ENCODE results near the gene FCGR2B. TPM values are rescaled to one million over a fixed set of nuclear protein-coding genes. Genes with fewer than 3 reads are reported as not detected.
A peak's percentile ranks its signal among the peaks of the same experiment; 100 is the strongest.

FCGR2B gene
- total and polyA plus RNA-seq, 2 of the 13 experiments (the other 11 are each of a cell fraction or from before 2014, with no cell fraction given), result not detected

DNA sequence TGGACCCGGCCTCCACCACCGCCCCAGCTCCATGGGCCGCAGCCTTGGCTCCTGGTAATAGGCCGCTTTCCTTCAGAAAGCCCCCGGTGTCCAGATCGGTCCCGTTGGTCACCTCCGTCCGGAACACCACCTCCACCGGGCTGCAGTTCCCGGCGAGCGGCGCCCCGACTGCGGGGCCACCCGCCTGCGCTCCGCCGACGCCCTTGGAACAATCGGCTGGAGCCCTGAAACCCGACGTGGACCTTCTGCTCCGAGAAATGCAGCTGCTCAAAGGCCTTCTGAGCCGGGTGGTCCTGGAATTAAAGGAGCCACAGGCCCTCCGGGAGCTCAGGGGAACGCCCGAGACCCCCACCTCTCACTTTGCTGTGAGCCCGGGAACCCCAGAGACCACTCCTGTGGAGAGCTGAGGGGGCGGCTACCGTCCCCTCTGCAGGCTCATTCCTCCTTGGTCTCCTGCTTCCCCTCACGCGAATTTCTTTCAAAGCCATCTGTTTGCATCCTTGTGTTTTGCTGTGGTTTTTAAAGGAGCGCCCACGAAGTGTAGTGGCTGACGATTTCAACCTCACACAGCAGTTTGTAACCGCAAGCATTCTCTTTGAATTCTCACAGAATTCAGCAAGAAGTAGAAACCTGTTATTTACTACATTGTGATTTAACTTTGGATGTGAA is 64.4 kb downstream of the FCGR2B start:
- H3K4me2 ChIP-seq (ENCODE audit: low read depth, low read length), result peak overlapping the region; percentile 69
- TSS peak; percentile 85 for BruUV-seq (replicated peaks)
- no peaks in the 10 kb centered on the region for H3K9me3 ChIP-seq (ENCODE audit: low read length)
- DNase-seq (ENCODE audit: low spot score) (no peak), FAIRE-seq (no peak), ATAC-seq (peak; percentile 5; the same call in 2 of the 3 replicates)
- CTCF ChIA-PET (ENCODE audit: low intra/inter-chr PET ratio, low total read pairs), result no interaction called here
- WGBS (ENCODE audit: low lambda C conversion rate), result 10% methylated on average over 14 of the region's 38 CpGs
- in situ Hi-C loops (cut with HindIII; ENCODE audit: extremely low pct_ligation_motif_present, low pct_unique_long_range_greater_than_20kb) (no loop called here), intact Hi-C loops (cut with micrococcal nuclease; ENCODE audit: unreplicated experiment) (no loop called here)
- peaks cover 0 to 45% of the 10 kb centered on the region in 2 experiments; a peak in 3 of 5 replicates for H3K27me3 ChIP-seq (ENCODE audit: control insufficient read depth in 1 of 2, insufficient read depth in 2 of 2, low read length in 2 of 2)
- POLR2A ChIA-PET, result interaction anchor here (1.0 to 2.5 kb wide), 4 partner anchors 22 to 115 kb away, joined by 3 to 15 read pairs (median 3); partner anchors contain the start of gene DUSP12
- no peaks in the 10 kb centered on the region for H3K36me3 ChIP-seq (replicated peaks in 1 of 2; ENCODE audit: control insufficient read depth in 1 of 2, insufficient read depth in 2 of 2, low read length in 2 of 2)
- no peaks in the 10 kb centered on the region for H3K79me2 ChIP-seq (ENCODE audit: insufficient read depth, low read length)
- H3K4me1 ChIP-seq (ENCODE audit: insufficient read depth, low read length), result peaks cover 19% of the 10 kb centered on the region
- no peak overlapping the region for H3K27ac ChIP-seq (ENCODE audit: extremely low read length, insufficient read depth, low read length)
- peak overlapping the region; percentile 56 to 75 (median 69) for H3K4me3 ChIP-seq (replicated peaks in 1 of 3; ENCODE audit: insufficient read depth in 1 of 3, low read depth in 2 of 3, low read length in 3 of 3)
- no peaks in the 10 kb centered on the region for H4K20me1 ChIP-seq (ENCODE audit: insufficient read depth, low read length)
- peak overlapping the region; percentile 44; the same call in 1 of the 2 replicates for H3K9ac ChIP-seq (ENCODE audit: insufficient read depth, low read depth, low read length)
- H2AFZ ChIP-seq (ENCODE audit: low read length), result peak overlapping the region; percentile 46
- TF ChIP-seq, protein P1, sequence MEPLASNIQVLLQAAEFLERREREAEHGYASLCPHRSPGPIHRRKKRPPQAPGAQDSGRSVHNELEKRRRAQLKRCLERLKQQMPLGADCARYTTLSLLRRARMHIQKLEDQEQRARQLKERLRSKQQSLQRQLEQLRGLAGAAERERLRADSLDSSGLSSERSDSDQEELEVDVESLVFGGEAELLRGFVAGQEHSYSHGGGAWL (CRISPR knock-in tag; IDR thresholded peaks at IDR 0.05), result 0 out of 2 replicates have a peak, but pooled peaks have one; percentile 0
- TF ChIP-seq KDM2A (CRISPR knock-in tag; IDR thresholded peaks at IDR 0.05; ENCODE audit: borderline replicate concordance, low read depth) (0 out of 2 replicates have a peak, but pooled peaks have one; percentile 1), ZNF136 (CRISPR knock-in tag; IDR thresholded peaks at IDR 0.05; ENCODE audit: low read depth) (no peak), LCORL (IDR thresholded peaks at IDR 0.05) (no peak), LCORL (CRISPR knock-in tag; IDR thresholded peaks at IDR 0.05) (0 out of 2 replicates have a peak, but pooled peaks have one; percentile 31), TAF1 (CRISPR knock-in tag; IDR thresholded peaks at IDR 0.05) (peak; percentile 8; the same call in 1 of the 2 replicates), ZNF777 (CRISPR knock-in tag; IDR thresholded peaks at IDR 0.05) (peak; percentile 93), CBX2 (IDR thresholded peaks at IDR 0.05; ENCODE audit: low read depth, low read length) (no peak), CBX2 (CRISPR knock-in tag; IDR thresholded peaks at IDR 0.05; ENCODE audit: low read depth) (0 out of 2 replicates have a peak, but pooled peaks have one; percentile 1), ZFX (CRISPR knock-in tag; IDR thresholded peaks at IDR 0.05; ENCODE audit: low read depth) (peak; percentile 52), BHLHE40 (IDR thresholded peaks at IDR 0.05; ENCODE audit: low read length) (peak; percentile 30; the same call in 1 of the 2 replicates), TBX3 (IDR thresholded peaks at IDR 0.05; ENCODE audit: borderline replicate concordance) (no peak), EZH2 (conservative IDR thresholded peaks at IDR 0.05; ENCODE audit: low read depth, low read length) (peak; percentile 62; the same call in 1 of the 2 replicates), PHF8 (CRISPR knock-in tag; IDR thresholded peaks at IDR 0.05) (peak; percentile 45; the same call in 1 of the 2 replicates)
- TF ChIP-seq, protein P2, sequence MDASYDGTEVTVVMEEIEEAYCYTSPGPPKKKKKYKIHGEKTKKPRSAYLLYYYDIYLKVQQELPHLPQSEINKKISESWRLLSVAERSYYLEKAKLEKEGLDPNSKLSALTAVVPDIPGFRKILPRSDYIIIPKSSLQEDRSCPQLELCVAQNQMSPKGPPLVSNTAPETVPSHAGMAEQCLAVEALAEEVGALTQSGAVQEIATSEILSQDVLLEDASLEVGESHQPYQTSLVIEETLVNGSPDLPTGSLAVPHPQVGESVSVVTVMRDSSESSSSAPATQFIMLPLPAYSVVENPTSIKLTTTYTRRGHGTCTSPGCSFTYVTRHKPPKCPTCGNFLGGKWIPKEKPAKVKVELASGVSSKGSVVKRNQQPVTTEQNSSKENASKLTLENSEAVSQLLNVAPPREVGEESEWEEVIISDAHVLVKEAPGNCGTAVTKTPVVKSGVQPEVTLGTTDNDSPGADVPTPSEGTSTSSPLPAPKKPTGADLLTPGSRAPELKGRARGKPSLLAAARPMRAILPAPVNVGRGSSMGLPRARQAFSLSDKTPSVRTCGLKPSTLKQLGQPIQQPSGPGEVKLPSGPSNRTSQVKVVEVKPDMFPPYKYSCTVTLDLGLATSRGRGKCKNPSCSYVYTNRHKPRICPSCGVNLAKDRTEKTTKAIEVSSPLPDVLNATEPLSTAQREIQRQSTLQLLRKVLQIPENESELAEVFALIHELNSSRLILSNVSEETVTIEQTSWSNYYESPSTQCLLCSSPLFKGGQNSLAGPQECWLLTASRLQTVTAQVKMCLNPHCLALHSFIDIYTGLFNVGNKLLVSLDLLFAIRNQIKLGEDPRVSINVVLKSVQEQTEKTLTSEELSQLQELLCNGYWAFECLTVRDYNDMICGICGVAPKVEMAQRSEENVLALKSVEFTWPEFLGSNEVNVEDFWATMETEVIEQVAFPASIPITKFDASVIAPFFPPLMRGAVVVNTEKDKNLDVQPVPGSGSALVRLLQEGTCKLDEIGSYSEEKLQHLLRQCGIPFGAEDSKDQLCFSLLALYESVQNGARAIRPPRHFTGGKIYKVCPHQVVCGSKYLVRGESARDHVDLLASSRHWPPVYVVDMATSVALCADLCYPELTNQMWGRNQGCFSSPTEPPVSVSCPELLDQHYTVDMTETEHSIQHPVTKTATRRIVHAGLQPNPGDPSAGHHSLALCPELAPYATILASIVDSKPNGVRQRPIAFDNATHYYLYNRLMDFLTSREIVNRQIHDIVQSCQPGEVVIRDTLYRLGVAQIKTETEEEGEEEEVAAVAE (CRISPR knock-in tag; IDR thresholded peaks at IDR 0.05; ENCODE audit: borderline replicate concordance), result no peak
- TF ChIP-seq, protein P3, sequence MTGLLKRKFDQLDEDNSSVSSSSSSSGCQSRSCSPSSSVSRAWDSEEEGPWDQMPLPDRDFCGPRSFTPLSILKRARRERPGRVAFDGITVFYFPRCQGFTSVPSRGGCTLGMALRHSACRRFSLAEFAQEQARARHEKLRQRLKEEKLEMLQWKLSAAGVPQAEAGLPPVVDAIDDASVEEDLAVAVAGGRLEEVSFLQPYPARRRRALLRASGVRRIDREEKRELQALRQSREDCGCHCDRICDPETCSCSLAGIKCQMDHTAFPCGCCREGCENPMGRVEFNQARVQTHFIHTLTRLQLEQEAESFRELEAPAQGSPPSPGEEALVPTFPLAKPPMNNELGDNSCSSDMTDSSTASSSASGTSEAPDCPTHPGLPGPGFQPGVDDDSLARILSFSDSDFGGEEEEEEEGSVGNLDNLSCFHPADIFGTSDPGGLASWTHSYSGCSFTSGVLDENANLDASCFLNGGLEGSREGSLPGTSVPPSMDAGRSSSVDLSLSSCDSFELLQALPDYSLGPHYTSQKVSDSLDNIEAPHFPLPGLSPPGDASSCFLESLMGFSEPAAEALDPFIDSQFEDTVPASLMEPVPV (CRISPR knock-in tag; IDR thresholded peaks at IDR 0.05), result 0 out of 2 replicates have a peak, but pooled peaks have one; percentile 31
